ENCODE measurements around the gene KIF21B. TPM values are rescaled to one million over a fixed set of nuclear protein-coding genes. Genes with fewer than 3 reads are reported as not detected.

The KIF21B gene
- total and polyA plus RNA-seq, 2 of the 4 experiments (the other 2 are of a cell fraction) = 0.36 to 0.55 TPM

- no peak overlapping the region for H3K18ac ChIP-seq (ENCODE audit: low read depth, low read length)
- no peaks in the 10 kb centered on the region for H3K9me1 ChIP-seq (ENCODE audit: insufficient read depth, low read length)
- no peaks in the 10 kb centered on the region for H3K36me3 ChIP-seq (ENCODE audit: control insufficient read depth, insufficient read depth, low read length)
- no peak overlapping the region for H2BK5ac ChIP-seq (ENCODE audit: low read depth, low read length, poor library complexity, severe bottlenecking)
- no peak overlapping the region for H3K14ac ChIP-seq (replicated peaks; ENCODE audit: low read depth, low read length)
- H3K23ac ChIP-seq (ENCODE audit: low read depth, low read length) = no peak overlapping the region
- H2AK9ac ChIP-seq (replicated peaks; ENCODE audit: low read depth, low read length, poor library complexity) = no peak overlapping the region
- no peak for ATAC-seq (ENCODE audit: low read depth)
- intact Hi-C loops (cut with micrococcal nuclease) (no loop called here), in situ Hi-C loops (cut with MboI; ENCODE audit: low sequenced_read_pairs) (no loop called here), dilution Hi-C loops (cut with HindIII; ENCODE audit: low sequenced_read_pairs, unreplicated experiment) (no loop called here)
- no peaks in the 10 kb centered on the region for H3K9me3 ChIP-seq (ENCODE audit: control insufficient read depth, insufficient read depth, low read length)
- no peak overlapping the region for H3K9ac ChIP-seq (ENCODE audit: low read depth, low read length)
- H2BK15ac ChIP-seq (ENCODE audit: low read depth, low read length) = no peak overlapping the region
- H4K5ac ChIP-seq (ENCODE audit: low read depth, low read length) = no peak overlapping the region
- H4K20me1 ChIP-seq (ENCODE audit: insufficient read depth, low read length) = no peaks in the 10 kb centered on the region
- H2BK120ac ChIP-seq (ENCODE audit: low read depth, low read length) = no peak overlapping the region
- H3K27me3 ChIP-seq (ENCODE audit: control insufficient read depth, insufficient read depth, low read length) = peaks cover 83% of the 10 kb centered on the region
- no peaks in the 10 kb centered on the region for H3K79me1 ChIP-seq (ENCODE audit: low read depth in 1 of 2, low read length in 2 of 2)
- CTCF ChIA-PET = interaction anchor here (0.8 kb wide), 1 partner anchor 147 kb away, joined by 3 read pairs; no protein-coding TSS in a partner anchor
- no TSS peak for BruUV-seq (replicated peaks)
- H2AK5ac ChIP-seq (ENCODE audit: low read depth, low read length) = no peak overlapping the region
- no peak overlapping the region for H2AFZ ChIP-seq (replicated peaks; ENCODE audit: low read length, poor library complexity)
- no peak overlapping the region for H2BK20ac ChIP-seq (ENCODE audit: low read depth, low read length)
- no peak overlapping the region for H3K56ac ChIP-seq (ENCODE audit: extremely low read depth, insufficient read depth, low read length)
- H4K91ac ChIP-seq (ENCODE audit: insufficient read depth, low read depth, low read length) = no peak overlapping the region
- H3K4ac ChIP-seq (ENCODE audit: low read depth, low read length) = no peak overlapping the region
- no peak overlapping the region for H4K8ac ChIP-seq (ENCODE audit: low read depth in 2 of 2, low read length in 2 of 2)
- POLR2A ChIA-PET (ENCODE audit: unreplicated experiment) = no interaction called here
- H3K4me2 ChIP-seq (ENCODE audit: low read depth, low read length) = no peak overlapping the region
- WGBS, 2 experiments (ENCODE audit: extremely low coverage in 2 of 2, insufficient read length in 1 of 2) = 63% methylated on average over 2 of the region's 5 CpGs; no CpG with 5 or more reads in 1 of the 2 experiments
- H3K4me1 ChIP-seq (ENCODE audit: control insufficient read depth, insufficient read depth, low read length) = no peaks in the 10 kb centered on the region
- no peak overlapping the region for H3K27ac ChIP-seq (ENCODE audit: insufficient read depth, low read length)
- TF ChIP-seq CTCF (conservative IDR thresholded peaks at IDR 0.05; ENCODE audit: low read depth, low read length) (no peak), CHD1 (IDR thresholded peaks at IDR 0.05; ENCODE audit: low read depth, low read length) (no peak), MAZ (IDR thresholded peaks at IDR 0.05; ENCODE audit: borderline replicate concordance, low read depth, low read length) (no peak), RFX5 (IDR thresholded peaks at IDR 0.05; ENCODE audit: low read depth, low read length) (no peak), POLR2A (IDR thresholded peaks at IDR 0.05; ENCODE audit: low read depth, low read length) (no peak), ELK1 (IDR thresholded peaks at IDR 0.05; ENCODE audit: borderline replicate concordance, low read depth, low read length) (no peak), SMC3 (IDR thresholded peaks at IDR 0.05; ENCODE audit: low read depth, low read length) (no peak), BHLHE40 (IDR thresholded peaks at IDR 0.05; ENCODE audit: low read depth, low read length) (no peak), MAFK (IDR thresholded peaks at IDR 0.05; ENCODE audit: low read depth, low read length) (no peak), CEBPB (IDR thresholded peaks at IDR 0.05; ENCODE audit: low read depth, low read length) (no peak)
- H3K4me3 ChIP-seq (ENCODE audit: insufficient read depth, low read depth, low read length) = no peak overlapping the region
- no peak for DNase-seq
Observed at GRCh38 chr1:201072149-201072548, 48.6 kb upstream of the KIF21B start.

All from IMR-90 (cell line).